Panc1 (cell line): Measurements from ENCODE around the gene EIF3B. TPM values are rescaled to one million over a fixed set of nuclear protein-coding genes. Genes with fewer than 3 reads are reported as not detected.

Experiments
- ATAC-seq: fragments of 200-7000 bp; cut with Tn5 transposase; 2 replicates; pipeline ENCODE4 v1.9.1; 2020; ENCODE audit warnings: mild to moderate bottlenecking, moderate library complexity
- BruUV-seq: library from RNA; stranded (reverse); fragments of 400-500 nt; replicated peaks from 2 replicates; lab custom pipeline; 2021; lab: Mats Ljungman, UMichigan
- CTCF ChIA-PET: fragments of 300-600 bp; sonication (Branson Sonifier 250); formaldehyde crosslinking; loops from one replicate; lab custom pipeline; 2022; ENCODE audit warnings: antibody characterized with exemption; lab: Charles Lee
- POLR2A ChIA-PET: fragments of 300-600 bp; sonication (Branson Sonifier 250); formaldehyde crosslinking; loops from one replicate; lab custom pipeline; 2022; ENCODE audit warnings: antibody characterized with exemption; lab: Charles Lee
- DNase-seq: peaks from one replicate; pipeline ENCODE4 v3.0.0-alpha.2; 2010; ENCODE audit warnings: low read depth, low spot score
- H3K27ac ChIP-seq: 2 replicates; pipeline ENCODE4 v1.5.1; 2011; ENCODE audit warnings: mild to moderate bottlenecking, low read length, inconsistent platforms
- H3K27me3 ChIP-seq: fragments of 200-500 bp; sonication (Bioruptor generic); 2 replicates; pipeline ENCODE4 v1.6.0; 2014; ENCODE audit warnings: low read length, inconsistent platforms; ENCODE audit not compliant: control insufficient read depth, insufficient read depth
- H3K36me3 ChIP-seq: fragments of 200-500 bp; sonication (Bioruptor generic); 2 replicates; pipeline ENCODE4 v1.5.1; 2014; ENCODE audit warnings: inconsistent platforms, mild to moderate bottlenecking, low read length, moderate library complexity; ENCODE audit not compliant: control insufficient read depth, insufficient read depth
- H3K4me1 ChIP-seq: 2 replicates; pipeline ENCODE4 v1.5.1; 2011; ENCODE audit warnings: inconsistent platforms, mild to moderate bottlenecking, low read length, moderate library complexity; ENCODE audit not compliant: control insufficient read depth, insufficient read depth
- H3K4me3 ChIP-seq, 2 experiments: 2 replicates each; pipeline ENCODE4 v1.5.1; 2011 to 2012; ENCODE audit warnings: low read depth in 2 of 2, low read length in 2 of 2, mild to moderate bottlenecking in 2 of 2, inconsistent platforms in 1 of 2, moderate library complexity in 1 of 2
- H3K9me3 ChIP-seq: fragments of 200-500 bp; sonication (Bioruptor generic); 2 replicates; pipeline ENCODE4 v1.5.1; 2014; ENCODE audit warnings: low read depth, mild to moderate bottlenecking, inconsistent platforms, low read length, moderate library complexity; ENCODE audit not compliant: control insufficient read depth, insufficient read depth
- CTCF ChIP-seq: fragments of 450-650 bp; IDR thresholded peaks from 2 replicates; pipeline ENCODE4 v1.5.1; 2017; ENCODE audit warnings: mild to moderate bottlenecking
- POLR2AphosphoS5 ChIP-seq: IDR thresholded peaks from 2 replicates; pipeline ENCODE4 v1.6.1; 2012; ENCODE audit warnings: mild to moderate bottlenecking, low read depth, low read length, moderate library complexity
- REST ChIP-seq, 2 experiments: IDR thresholded peaks; 2 replicates each; pipeline ENCODE4 v1.6.1; 2011 to 2012; ENCODE audit warnings: low read depth in 2 of 2, control low read depth in 1 of 2, low read length in 1 of 2, mild to moderate bottlenecking in 1 of 2, moderate library complexity in 1 of 2; ENCODE audit not compliant: insufficient read depth in 1 of 2
- SIN3A ChIP-seq: IDR thresholded peaks from 2 replicates; pipeline ENCODE4 v1.6.1; 2012; ENCODE audit warnings: low read depth, mild to moderate bottlenecking, low read length, moderate library complexity, borderline replicate concordance; ENCODE audit not compliant: insufficient read depth
- TCF7L2 ChIP-seq: IDR thresholded peaks from 2 replicates; pipeline ENCODE4 v1.6.1; 2011; ENCODE audit warnings: mild to moderate bottlenecking, low read depth, low read length, inconsistent platforms
- in situ Hi-C: cut with HindIII; loops from 2 replicates; pipeline ENCODE4 v1.10.0; 2016; ENCODE audit warnings: low sequenced_read_pairs, low pct_unique_long_range_greater_than_20kb
- intact Hi-C: fragments of 100-400 bp; cut with micrococcal nuclease; formaldehyde crosslinking; loops from one replicate; pipeline ENCODE4 v1.10.0; 2022; ENCODE audit not compliant: unreplicated experiment
- total RNA-seq: library from RNA; stranded (reverse); gene quantifications from one replicate; pipeline ENCODE4 v1.2.1, GENCODE V29; 2021; ENCODE audit not compliant: unreplicated experiment

EIF3B gene
- total RNA-seq, 1 experiment from 2014 or later: 432 TPM

- no peak for TF ChIP-seq REST (IDR thresholded peaks at IDR 0.05; ENCODE audit: insufficient read depth in 1 of 2, low read depth in 2 of 2, low read length in 1 of 2)
- no peak for TF ChIP-seq POLR2AphosphoS5
- no peak for TF ChIP-seq CTCF
- no peak for TF ChIP-seq TCF7L2
- no peak for TF ChIP-seq SIN3A
- BruUV-seq: no TSS peak
- Histone ChIP-seq H3K4me3 (no peak overlapping the region), H3K27me3 (no peaks in the 10 kb centered on the region), H3K4me1 (no peaks in the 10 kb centered on the region), H3K36me3 (peaks cover 20% of the 10 kb centered on the region), H3K9me3 (no peaks in the 10 kb centered on the region), H3K27ac (no peak overlapping the region)
- CTCF ChIA-PET: no interaction called here
- intact Hi-C loops (no loop called here), in situ Hi-C loops (no loop called here)
- DNase-seq (no peak), ATAC-seq (no peak)
- POLR2A ChIA-PET: no interaction called here
Observed at GRCh38 chr7:2380461-2380860, 25.8 kb downstream of the EIF3B start.

- Histone ChIP-seq H3K9me3 (no peaks in the 10 kb centered on the region), H3K27me3 (no peaks in the 10 kb centered on the region), H3K27ac (no peak overlapping the region), H3K36me3 (peaks cover 14% of the 10 kb centered on the region), H3K4me1 (no peaks in the 10 kb centered on the region), H3K4me3 (no peak overlapping the region)
- TF ChIP-seq CTCF (no peak), SIN3A (no peak), POLR2AphosphoS5 (no peak), TCF7L2 (no peak)
- intact Hi-C loops: no loop called here
- in situ Hi-C loops: no loop called here
- DNase-seq (no peak), ATAC-seq (no peak)
- CTCF ChIA-PET: no interaction called here
- no TSS peak for BruUV-seq
- POLR2A ChIA-PET: no interaction called here
Observed at GRCh38 chr7:2381227-2381626, 26.6 kb downstream of the EIF3B start.
